Measurements from ENCODE around the gene WWC2.
"Not testable (repeated sequence)": the region's sequence is repeated elsewhere in the genome, so short reads cannot be mapped to it uniquely, and the experiment has no call there.

WWC2 gene

DNA sequence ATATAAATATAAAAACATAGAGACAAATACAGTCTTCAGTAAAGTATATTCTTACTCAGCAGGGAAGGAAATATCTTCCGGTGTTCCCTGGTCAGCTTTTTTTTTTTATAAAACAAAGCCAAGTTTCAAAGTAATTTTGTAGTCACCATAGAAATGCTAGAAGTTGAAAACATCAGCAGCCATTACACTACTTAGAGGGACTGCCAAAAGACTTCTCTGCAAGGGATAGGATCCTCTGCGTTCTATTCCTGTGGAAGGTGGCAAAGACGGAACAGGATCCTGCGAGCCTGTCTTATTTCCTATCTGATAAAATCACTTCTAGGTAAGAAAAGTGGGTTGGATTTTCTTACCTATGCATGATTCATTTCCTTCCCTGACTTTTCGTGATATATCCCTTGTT is 201.6 kb downstream of the WWC2 start:
- no peak for DNase-seq

DNA sequence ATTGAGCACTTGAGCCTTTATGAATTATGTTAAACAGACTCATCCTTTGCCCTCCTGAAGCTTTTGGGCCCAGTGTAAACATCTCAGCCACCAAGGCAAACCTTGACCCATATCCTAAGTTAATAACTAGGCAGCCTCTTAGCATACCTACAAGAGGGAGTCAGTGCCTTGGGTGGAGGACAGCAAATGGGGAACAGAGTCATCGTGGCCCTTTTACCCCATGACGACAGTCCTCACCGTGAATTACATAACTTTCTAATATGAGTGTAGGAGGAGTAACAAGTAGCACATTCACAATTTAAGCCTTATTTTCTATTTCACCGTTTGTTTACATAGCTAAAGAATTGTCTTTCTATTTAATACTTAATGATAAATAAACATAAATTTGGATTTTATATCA is 204.2 kb downstream of the WWC2 start:
- no peak for DNase-seq

DNA sequence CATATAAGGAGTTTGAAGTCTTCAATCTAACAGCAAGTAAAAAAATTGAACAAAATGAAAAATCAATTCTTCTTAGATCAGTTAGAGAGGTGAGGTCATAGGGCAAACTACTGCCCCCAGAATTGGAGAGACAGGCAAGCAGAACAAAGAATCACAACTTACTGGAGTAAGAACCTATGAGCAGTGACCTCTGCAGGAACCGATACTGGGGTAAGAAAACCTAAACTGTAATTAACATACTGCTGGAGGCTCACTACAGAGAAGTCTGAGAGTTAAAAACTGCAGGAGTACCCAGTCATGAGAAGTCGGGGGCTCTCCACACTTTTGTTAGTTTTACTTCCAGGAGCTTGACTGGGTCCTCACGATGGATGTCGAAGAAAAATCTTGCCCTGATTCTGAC is 205.0 kb downstream of the WWC2 start:
- no peak for DNase-seq

DNA sequence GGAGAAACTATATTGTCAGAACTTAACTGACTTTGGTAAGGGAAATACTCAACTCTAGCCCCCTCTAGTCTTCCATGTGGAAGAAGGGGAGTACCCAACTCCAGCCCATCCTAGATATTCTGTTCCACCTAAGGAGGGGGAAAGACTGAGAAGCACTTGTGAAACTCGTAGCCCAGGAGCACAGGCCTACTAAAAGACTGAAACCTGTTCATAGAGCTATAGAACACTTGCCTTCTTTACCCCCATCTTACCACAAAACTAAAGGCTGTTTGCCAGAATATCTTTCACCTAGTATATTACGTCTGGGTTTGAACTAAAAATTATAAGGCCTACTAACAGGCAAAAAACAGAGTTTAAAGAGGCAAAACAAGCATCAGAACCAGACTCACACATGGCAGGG is 205.5 kb downstream of the WWC2 start:
- DNase-seq = no peak

DNA sequence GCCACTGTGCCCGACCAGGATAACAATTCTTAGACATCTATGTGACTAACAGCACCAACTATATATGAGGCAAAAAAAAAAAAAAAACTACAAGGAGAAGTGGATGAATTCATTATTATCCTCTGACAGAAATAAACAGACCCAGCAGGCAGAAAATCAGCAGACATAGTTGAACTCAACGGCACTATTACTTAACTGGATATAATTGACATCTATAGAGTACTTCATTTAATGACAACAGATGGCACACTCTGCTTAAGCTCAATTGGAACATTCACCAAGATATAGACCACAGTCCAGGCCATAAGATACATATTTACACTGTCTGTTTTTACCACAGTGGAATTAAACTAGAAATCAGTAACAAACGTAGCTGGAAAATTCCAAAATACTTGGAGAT is 207.8 kb downstream of the WWC2 start:
- DNase-seq = no peak

DNA sequence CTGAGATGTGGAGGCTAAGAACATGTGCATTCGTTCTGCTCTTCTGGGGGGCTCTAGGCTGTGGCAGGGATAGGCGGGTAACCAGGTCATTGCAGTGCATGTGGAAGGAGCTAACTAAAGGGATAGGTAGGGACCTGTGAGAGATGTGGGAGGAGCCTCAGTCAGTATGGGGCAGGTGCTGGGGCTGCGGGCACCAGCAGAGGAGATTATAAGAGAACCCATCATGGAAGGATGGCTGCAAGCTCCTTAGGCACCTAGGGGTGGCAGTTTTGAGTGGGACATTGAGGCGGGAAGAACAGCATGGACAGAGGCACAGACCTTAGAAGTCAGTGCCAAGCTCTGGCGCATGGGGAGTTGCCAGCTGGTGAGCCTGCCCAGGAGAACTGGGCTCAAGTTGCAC is 213.8 kb downstream of the WWC2 start:
- DNase-seq = no peak

DNA sequence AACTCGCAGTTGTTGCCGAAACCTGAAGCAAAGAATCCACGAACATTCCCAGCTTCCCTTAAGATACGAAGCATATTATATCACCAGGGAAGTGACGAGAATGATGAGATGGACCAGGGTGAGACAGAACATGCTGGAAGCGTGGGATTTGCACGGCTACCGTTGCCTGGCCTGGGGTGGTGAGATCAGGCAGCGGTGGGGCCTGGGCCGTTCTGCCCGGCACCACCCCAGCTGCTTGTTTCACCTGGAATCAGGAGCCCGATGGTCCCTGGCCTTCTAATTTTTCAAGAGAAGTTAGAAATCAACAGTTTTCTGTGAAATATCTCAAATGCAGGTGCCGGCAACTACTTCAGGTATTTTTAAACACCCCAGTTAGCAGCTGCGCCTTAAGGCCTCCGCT is 215.3 kb downstream of the WWC2 start:
- DNase-seq = no peak

DNA sequence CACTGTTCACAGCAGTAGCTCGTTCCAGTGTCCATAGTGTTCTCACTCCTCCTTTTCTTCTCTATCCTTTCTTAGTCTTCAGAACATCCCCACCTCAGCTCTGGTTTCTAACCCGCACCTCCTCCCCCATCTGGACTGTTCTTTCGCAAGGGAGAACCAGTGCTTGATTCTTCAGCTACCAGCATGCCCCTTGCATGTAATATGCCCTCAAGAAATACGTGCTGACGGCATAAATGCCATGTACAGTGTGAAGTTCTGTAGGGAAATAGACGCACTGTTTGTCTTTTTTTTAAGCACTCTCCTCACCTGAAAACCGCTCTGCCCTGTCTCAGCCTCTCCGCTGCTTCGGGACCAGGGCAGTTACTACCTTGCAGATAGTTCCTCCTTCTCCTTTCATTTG is 215.7 kb downstream of the WWC2 start:
- no peak for DNase-seq

DNA sequence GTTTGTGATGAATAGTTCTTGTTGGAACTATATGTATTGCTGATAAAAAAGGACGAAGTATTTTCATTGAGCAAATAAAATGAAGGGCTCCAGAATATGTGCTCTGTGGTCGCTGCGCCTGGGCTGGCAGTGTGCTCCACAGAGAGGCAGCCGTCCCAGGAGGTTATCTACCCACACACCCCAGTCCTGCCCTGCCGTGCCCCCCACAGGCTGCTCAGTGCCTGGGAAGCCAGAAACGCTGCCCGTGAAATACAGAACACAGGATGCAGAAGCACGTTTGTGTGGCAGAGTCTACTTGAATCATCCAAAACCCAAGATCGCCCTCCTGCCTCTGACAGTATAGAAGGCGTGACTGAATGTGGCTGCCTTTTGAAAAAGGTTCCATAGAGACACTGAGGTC is 219.6 kb downstream of the WWC2 start:
- DNase-seq = no peak

DNA sequence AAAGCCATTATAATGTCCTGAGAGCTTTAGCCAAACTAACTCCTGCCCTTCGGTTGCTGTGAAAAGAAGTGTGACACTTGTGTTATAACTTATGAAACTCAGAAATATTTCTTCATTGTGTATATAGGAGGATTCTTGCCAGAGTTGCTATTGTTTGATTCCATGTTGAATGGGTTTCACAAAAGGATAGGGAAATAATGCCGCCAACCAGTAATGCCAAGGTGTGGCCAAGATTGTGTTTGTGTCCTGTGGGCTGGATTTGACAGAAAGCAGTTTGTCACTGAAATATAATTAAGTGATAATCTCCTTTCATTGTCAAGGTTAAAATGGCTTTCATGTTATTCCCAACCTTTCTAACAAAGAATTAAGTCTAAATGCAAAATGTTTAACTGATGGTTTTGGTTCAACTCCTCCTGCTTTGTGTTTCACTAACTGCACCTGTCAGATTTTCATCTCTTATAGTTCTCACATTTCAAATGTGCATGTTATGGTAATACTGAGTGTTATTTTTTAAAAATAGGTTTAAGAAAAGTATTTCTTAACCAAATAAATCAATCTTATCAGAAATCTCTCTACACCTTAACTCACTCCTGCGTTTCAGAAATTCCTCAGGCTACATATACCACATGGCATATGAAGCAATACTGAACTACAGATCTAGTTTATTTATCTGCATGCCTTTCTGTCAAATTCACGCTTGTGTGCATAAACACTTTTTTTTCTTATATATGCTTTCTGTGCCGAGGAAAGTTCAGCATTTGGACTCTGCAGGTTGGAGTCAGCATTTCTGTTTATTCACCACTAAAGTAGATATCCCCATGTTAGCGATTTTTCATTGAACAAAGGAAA is 221.4 kb downstream of the WWC2 start, which contains the start of gene CLDN22:
CLDN22 (minus strand) TSS at position 66 of the 849 bp plus-strand sequence; CDS start at position 8, 58 bp downstream.
- DNase-seq = no peak

DNA sequence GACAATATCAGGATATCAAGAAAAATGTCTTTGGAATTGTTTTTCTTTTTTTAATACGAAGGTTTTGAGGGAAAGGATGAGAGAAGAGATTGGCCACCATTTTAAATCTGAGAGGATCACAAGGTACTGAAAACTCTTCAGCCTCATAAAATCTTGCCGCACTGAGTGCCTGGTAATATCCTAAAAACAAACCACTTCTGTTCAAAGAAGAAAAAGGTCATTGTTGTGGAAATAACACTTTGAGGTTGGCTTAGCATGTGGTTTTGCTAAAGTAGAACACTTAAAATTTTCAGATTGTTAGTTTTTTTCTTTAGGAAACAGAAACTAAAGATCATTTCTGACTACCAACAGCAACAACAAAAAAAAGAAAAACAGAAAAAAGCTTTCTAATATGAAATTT is 222.0 kb downstream of the WWC2 start:
- DNase-seq = no peak

DNA sequence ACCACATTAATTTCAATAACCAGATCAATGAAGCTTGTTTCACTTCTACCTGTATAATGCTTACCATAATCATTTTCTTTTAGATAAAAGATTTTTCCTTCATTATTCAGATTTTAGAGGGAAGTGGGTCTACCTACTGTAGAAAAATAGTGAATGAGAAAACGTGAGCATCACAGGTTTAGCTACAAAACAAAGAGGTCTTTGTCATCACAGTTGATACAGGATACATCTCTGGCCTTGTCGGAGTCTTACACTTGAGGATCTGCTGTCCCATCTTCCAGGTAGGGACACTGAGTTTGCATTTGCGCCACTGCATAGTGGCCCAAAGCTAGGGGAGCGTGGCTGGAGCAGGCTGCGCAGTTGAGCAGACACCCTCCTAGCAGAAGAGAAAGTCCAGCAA is 222.5 kb downstream of the WWC2 start:
- DNase-seq = no peak

DNA sequence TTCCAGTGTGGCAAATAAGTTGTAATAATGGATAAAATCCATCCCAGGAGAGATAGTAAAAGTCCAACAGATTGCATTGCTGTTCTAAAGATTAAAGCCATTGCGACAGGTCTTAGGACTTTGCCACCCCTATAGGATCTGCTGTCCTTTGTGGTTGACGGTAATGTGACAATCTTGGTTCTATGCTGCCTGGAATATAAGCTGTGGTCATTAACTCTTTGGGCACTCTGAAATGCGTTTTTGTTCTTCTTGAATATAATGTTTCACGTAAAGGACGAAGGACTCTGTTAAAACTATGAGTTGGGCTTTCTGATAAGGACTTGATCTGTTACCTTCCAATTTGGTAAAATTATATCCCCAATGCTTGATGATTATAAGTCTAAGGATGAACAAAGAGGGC is 223.3 kb downstream of the WWC2 start, which contains the start of gene CLDN24:
CLDN24 (minus strand) TSS at position 101 of the 400 bp plus-strand sequence; CDS start at position 101, 0 bp downstream.
- DNase-seq = no peak

DNA sequence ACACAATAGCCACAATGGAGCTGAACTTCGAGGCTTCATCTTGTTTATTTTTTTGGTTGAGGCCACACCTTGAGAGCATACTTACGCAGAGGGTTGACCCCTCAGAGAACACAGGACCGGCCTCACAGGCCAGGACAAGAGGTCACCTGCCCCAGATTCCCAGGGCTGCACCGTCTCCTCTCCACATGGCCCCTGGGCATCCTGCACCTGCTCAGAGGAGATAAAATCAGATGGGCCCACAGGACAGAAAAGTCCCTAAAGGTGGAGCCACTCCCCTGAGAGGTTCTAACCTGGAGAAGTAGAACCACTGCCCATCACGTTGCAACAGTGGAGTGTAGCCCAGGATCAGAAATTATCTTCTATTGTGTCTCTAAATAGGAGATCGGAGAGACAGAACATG is 224.2 kb downstream of the WWC2 start:
- no peak for DNase-seq

DNA sequence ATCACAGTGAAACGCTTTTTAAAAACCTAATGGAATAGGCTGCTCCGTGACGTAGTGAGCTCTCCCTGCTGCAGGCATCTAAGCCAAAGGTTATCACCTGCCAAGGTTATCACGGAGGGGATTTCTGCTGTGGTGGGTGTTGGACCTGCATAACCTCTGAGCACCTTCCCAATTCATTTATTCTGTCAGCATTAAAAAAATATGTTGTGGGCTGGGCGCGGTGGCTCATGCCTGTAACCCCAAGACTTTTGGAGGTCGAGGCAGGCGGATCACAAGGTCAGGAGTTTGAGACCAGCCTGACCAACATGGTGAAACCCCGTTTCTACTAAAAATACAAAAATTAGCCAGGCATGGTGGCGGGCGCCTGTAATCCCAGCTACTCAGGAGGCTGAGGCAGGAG is 225.0 kb downstream of the WWC2 start:
- DNase-seq = not testable (repeated sequence)

DNA sequence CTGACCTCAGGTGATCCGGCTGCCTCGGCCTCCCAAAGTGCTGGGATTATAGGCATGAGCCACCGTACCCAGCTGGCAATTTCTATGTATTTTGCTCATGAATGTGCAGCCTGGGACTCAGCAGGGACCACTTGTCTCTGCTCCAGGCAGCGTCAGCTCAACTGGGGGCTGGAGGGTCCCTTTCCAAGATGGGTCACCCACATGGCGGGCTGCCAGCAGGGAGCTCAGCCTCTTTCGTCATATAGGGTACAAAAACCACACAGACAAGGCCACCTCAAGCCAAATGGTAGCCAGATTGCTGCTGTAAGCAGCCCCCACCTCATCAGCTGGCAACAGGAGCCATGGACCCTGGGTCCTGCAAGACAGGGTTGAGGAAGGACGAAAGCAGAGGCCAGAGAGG is 225.6 kb downstream of the WWC2 start:
- DNase-seq = no peak

DNA sequence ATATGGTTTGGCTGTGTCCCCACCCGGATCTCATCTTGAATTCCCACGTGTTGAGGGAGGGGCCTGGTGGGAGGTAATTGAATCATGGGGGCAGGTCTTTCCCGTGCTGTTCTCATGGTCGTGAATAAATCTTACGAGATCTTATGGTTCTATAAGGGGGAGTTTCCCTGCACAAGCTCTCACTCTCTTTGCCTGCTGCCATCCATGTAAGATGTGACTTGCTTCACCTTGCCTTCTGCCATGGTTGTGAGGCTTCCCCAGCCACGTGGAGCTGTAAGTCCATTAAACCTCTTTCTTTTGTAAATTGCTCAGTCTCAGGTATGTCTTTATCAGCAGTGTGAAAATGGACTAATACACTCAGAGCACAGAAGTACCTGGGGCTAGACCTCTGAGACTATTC is 227.3 kb downstream of the WWC2 start:
- DNase-seq = not testable (repeated sequence)

DNA sequence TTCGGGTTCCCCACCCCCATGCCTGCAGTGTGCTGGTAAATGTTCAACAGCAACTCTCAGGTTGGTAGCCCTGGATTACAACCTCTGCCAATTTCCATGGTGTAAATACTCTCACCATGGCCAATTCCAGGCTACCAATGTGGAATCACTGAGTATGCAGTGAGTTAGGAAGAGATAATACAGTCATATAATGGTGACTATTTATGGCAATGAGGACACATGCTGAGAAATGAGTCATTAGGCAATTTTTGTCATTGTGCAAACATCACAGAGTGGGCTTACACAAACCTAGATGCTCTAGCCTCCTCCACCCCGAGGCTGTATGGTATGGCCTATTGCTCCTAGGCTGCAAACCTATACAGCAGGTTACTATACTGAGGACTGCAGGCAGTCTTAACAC is 227.8 kb downstream of the WWC2 start:
- DNase-seq = peak; percentile 72

DNA sequence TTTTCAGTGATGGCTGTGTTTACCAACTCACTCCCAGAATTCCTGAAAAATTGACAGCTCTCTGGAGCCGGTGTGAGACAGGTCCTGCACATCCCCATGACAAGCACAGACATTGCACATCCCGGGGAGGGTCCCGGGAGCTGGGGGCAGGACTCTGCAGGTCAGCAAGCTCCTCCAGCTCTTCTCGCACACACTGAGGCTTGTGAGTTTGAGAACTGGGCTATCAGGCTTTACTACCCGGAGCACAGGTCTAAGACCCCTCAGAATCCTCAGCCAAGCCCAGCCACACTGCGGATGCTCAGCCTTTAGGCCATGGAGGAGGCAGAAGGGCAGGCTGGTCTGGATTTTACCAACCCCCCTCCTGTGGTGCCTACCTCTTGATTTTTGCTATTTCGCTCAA is 228.8 kb downstream of the WWC2 start:
- DNase-seq = no peak

DNA sequence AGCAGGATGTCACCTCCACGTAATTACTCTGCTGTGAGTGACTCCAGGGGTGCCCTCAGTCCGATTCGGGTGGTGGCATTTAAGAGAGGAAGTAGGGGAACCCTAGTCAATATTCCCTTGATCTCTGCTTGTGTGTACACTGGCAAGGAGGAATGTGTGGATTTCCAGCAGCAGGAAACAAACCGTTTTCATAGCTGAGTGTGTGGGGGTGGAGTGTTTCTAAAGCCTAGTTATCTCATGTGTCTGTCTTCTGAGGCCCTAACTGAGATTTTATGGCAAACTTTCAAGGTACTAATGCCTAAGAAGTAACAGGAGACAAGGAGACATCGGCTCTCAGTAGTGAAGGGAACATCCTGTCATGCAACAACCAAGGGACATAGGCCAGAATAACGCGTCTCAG is 229.8 kb downstream of the WWC2 start:
- peak; percentile 45 for DNase-seq

DNA sequence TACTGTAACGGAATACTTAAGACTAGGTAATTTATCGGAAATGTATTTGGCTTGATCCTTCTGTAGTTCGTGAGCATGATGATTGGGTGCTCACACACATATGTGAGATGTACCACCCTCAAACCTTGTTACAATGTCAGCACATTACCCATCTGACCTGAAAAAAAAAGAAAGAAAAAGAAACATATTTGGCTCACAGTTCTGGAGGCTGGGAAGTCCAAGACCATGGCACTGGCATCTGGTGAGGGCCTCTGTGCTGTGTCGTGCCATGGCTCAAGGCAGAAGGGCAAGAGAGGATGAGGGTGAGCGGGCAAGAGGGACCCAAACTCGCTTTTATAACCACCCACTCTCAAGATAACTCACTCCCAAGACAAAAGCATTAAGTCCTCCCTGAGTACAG is 230.2 kb downstream of the WWC2 start:
- DNase-seq = no peak

DNA sequence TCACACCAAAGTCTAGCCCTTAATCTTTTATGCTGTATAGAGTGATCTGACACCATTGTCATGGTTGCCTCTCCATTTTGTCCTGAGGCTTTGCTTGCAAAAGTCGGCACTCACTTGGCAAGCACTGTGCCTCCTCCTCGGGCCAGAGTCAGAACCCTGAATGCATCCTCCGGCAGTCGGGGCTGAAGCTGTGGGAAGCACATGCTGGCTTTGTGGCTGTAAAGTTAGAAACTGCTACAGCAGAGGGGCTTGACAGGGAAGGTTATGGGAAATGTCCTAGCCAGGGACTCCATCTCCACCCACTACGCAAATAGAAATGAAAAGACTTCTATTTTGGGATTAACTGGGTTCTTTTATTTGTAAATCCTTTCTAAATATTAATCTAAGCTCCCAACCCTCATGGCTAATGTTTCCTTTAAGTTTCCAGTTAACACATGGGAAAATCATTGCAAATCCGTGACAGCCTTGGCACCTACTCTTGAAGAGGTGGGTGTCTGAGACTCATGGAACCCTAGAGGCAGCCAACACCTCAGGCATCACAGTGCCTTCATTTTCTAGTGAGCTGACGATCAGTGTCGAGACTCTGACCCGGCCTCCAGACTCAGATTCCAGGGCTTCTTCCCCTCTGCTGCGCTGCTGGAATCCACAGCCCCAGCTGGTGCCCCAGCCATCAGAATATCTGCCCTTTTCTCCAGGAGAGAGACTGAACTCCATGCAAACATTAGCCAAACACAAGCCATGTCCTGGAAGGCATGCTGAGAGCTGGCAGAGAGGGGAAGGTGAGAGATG is 231.1 kb downstream of the WWC2 start:
- no peak for DNase-seq

DNA sequence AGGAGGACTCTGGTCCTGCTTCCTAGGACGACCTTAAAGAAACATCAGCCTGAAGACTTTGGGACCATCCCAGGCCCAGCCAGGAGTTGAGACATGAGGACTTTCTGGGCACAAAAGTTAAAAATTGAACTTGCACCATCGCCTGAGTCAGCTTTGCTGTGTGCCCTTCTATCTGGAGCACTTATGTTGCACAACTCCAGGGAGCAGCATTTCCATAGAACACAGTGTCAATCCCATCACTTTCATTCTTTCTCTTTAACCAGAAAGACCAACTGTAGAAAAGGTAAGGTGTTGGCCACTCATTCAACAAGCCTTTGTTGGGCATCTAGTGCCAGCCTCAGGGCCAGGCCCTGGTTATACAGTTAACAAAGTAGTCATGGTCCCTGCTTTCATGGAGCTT is 231.8 kb downstream of the WWC2 start:
- no peak for DNase-seq

DNA sequence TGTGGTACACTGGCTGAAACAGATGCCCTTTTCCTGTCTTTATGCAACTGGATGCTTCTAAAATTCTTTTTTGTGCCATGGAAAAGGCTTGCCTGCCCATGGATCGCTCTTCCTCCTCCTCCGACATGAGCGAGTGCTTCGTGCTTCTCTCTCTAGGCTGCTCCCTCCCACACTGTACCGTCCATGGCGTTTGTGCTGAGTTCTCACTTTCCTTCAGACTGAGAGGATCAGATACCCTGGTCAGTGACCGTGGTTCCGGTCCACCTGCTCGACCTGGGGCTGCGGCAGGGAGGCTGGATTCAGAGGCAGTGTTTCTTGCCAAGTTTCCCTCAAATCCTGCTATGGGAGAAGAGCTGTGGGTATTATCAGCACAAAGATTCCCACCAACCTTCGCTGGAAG is 233.4 kb downstream of the WWC2 start:
- no peak for DNase-seq

All from fibroblast of skin of back (primary cell).